Activated CD4-positive, CD25-positive, alpha-beta regulatory T cell treated with anti-CD3 and anti-CD28 coated beads, Interleukin-2, amount 50 U/mL, for 16 hours (primary cell): ENCODE measurements around the gene CHCHD4.
A peak's percentile ranks its signal among the peaks of the same experiment; 100 is the strongest.

Source experiments
- DNase-seq: peaks from one replicate; pipeline ENCODE4 v3.0.0-alpha.2; 2020; ENCODE audit warnings: low read depth, low spot score

Gene CHCHD4

DNA sequence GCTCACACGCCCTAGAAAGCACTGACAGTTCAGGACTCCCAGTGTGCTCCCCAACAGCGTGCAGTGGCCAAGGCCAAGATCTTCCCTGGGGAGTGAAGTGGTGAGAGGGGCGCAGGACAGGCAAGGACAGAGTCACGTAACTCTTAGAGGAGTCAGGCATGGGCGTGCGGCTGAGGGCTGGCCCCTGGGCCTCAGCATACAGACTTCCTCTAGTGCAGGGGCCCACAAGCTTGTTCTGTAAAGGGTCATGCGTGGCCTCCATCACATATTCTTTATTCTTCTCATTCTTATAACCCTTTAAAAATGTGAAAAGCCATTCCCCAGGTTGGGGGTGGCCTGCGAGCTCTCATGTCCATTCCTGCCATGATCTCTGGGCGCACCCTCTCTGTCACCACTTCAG lies 25.4 kb upstream of the CHCHD4 start:
- DNase-seq: no peak

GRCh38 chr3:14148041-14148985 lies 23.6 kb upstream of the CHCHD4 start:
- DNase-seq: no peak

DNA sequence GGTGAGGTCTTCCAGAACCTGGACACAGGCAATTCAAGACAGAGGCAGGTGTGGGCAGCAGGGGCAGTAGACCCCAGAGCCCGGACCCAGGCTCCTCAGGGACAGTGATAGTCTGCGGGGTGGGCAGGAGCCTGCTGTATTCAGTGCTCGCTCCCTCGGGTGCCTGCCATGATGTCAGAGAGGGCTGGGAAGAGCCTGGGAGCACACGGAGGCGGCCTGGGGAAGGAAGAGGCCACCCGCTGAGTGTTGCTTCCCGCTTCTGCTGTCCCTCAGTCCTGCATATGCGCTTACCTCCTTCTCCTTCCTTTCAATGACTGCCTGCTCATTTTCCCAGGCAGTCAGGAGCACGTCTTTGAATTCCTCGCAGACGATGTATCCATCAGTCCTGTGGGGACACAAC lies 22.9 kb upstream of the CHCHD4 start:
- DNase-seq: no peak

GRCh38 chr3:14147066-14147435 lies 22.4 kb upstream of the CHCHD4 start:
- no peak for DNase-seq

DNA sequence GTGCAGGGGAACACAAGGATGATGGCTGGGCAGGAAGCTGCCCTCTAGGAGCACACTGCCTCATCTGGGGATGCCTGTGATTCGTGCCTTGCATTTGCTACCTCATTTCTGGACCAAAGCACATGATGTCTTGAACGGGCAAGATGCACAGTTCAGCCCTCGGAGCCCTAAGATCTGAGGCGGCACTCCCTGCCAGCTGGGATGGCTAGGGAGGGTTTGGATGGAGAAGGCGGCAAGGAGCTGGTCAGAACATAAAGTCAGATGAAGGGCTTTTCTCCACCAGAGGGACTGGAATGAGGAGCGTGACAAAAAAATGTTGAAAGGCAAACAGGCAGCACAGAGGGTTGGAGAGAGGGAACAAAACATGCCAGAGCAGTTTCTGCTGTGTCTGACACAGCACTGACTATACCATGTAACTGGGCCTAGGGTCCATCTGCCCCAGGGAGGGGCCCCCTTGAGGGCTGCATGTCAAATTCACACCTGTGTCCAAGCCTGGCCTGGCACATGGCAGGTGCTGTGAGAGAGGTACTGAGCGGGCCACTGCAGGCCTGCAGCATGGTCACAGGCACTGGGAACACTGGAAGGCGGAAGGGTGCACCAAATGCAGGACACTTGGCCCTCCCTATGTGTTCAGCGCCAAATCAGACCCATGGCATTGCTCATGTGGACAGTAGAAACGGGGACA lies 21.9 kb upstream of the CHCHD4 start:
- DNase-seq: no peak

DNA sequence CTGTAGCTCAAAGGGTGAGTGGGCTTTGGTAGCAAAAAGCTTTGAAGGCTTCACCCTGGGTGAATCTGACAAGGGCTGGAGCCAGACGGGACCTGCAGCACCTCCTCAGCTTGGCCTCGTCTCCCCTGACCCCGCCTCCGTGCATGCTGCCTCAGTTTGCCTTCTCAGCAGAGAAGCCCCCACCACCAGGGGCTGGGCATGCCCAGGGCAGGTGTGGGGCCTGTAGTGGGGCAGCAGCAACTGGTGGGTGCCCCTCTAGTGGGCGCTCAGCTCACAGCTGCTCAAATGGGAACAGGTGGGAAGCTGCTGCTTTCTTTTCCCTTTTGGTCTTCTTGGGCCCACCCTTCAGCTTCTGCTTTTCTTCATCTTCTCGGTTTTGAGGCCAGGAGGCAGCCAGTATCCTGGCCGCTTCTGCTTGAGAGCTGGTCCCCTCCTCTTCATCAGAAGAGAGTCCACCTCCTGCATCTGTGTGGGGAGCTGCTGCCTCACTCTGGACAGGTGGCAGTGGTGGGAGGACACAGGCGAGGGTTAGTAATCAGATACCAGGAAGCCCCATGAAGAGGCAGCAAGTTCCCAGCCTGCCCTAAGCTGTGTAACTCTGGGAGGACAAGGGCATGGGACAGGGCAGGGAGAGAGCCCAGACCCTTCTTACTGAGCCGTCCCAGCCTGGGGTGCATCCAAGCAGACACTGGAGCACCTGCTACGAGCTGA lies 21.2 kb upstream of the CHCHD4 start:
- DNase-seq: no peak

DNA sequence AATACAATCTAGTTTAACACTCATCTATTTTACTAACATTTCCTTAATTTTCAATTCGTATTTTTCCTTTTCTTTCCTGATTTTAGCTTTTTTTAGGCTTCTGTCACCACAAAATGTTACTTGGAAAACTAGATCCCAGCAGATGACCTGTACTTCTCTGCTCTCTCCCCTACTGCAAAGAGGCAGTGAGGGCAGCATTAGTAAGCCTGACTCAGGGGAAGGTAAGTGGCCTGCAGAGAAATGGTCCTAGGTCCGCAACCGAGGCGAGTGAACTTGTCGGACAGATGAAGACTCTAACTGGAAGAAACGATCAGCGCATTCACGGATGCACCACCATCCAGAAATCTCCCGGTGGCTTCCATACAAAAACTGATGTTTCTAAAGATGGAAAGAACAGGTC lies 20.6 kb upstream of the CHCHD4 start:
- DNase-seq: no peak

DNA sequence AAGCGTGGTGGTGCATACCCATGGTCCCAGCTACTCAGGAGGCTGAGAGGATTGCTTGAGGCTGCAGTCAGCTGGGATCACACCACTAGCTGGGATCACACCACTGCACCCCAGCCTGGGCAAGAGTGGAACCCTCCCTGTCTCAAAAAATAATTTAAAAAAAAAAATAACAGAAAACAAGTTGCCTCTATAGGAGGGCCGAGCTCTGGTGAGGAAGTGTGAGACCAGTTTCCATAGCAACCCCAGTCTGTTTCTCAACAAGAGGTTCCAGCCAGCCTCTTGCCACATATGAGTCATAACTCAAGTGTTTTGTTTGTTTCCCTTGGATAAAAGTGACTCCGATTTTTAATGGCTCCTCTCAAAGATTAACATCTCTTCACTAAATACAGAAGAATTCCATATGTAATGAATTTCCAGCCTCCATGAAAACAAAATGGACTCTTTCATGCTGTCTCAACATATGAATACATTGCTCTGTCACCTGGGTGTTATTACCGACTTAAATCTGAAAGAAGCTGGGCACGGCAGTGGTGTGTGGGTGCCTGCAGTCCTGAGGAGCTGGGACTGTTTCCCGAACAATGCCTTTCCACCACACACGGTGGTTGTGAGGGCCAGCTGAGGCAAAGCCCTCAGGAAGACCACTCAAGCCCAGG lies 19.9 kb upstream of the CHCHD4 start:
- DNase-seq: peak; percentile 44

DNA sequence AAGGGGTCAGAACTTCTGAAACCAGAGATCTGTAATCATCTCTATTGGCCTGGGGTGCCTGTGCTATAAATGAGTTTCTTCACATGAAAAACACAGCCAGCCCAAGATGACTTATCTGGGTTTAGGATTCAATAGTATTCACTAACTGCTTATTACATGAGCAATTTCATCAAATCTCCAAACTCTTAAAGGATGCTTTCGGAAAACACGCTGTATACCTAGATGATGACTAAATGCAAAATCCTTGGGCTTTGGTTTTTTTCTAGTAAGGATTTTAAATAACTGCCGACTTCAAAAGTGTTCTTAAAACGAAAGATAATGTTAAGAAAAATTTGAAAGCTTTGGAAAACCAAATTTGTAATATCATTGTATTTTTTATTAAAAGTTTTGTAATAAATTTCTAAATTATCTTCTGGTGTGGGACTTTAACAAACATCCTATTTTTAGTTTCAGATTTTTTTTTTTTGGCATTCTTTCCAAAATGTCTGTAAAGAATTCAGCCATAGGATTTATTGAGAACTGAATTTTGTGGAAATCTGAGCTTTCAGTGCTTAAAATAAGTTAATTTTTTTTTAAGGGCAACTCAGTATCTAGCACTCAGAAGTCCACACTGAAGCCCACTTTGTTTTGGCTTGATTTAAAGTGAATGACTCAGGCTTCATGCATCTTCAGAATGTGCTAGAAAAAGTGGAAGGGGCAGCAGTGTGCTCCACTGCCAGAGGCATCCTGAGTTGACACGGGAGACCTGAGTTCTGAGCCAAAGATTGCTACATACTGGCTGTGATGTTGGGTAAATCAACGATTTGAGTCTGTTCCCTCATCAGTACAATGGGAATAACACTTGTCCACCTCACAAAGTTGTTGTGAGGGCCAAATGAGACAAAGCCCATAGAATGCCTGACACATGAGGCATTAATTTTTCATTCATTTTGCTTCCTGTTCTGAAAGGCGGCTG lies 18.9 kb upstream of the CHCHD4 start:
- no peak for DNase-seq

GRCh38 chr3:14142567-14143270 lies 18.0 kb upstream of the CHCHD4 start:
- DNase-seq: peak; percentile 17

- DNase-seq: no peak
Observed at GRCh38 chr3:14141602-14142341, 17.1 kb upstream of the CHCHD4 start.

- DNase-seq: no peak
Observed at GRCh38 chr3:14141144-14141543, 16.5 kb upstream of the CHCHD4 start.

GRCh38 chr3:14140668-14141067 lies 16.0 kb upstream of the CHCHD4 start:
- no peak for DNase-seq

DNA sequence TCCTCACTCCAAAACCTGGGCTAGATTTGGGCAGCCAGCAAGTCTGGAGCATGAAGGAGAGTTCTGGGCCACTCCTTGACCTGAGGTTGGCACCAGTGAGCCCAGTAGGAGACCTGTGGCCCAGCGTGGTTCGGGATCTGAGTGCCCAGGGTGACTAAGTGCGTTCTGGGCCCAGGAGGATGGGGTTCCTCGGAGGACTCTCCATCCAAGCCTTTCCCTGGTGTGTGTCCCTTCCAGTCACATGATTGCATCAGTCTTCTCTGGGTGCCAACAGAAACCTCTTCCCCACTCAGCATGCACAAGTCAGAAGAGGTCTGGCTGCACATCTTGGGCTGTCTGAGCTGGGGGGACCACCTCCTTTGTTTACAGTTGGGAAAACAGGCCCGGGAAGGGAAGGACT lies 15.1 kb upstream of the CHCHD4 start:
- no peak for DNase-seq

- DNase-seq: no peak
Observed at GRCh38 chr3:14138878-14139655, 14.4 kb upstream of the CHCHD4 start.

GRCh38 chr3:14138109-14138877 lies 13.6 kb upstream of the CHCHD4 start:
- DNase-seq: no peak

DNA sequence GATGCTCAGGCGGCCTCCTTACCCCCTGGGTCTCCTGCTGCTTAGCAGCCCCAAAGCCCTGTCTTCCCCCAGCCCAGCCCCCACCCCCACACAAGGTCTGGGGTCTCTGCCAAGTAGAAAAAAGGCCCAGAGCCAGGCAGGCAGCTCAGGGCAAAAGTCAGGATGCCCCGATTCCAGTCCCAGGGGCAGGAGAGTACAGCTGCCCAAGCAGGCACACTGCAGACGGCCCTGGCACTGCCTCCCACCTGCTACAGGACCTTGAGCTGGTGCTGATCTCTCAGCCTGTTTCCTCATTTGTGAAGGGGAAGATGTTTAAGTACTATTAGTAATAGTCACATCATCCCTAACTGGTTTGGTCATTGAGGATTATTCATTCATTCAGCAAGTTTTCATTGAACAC lies 12.8 kb upstream of the CHCHD4 start:
- no peak for DNase-seq

GRCh38 chr3:14137004-14137403 lies 12.3 kb upstream of the CHCHD4 start:
- DNase-seq: no peak
